Measurements from ENCODE around the gene BMP7. TPM values are rescaled to one million over a fixed set of nuclear protein-coding genes. Genes with fewer than 3 reads are reported as not detected.

BMP7 gene
- total and polyA plus RNA-seq, 2 of the 8 experiments (the other 6 are each of a cell fraction or from before 2014, with no cell fraction given), result 9.2 to 14.7 TPM

DNA sequence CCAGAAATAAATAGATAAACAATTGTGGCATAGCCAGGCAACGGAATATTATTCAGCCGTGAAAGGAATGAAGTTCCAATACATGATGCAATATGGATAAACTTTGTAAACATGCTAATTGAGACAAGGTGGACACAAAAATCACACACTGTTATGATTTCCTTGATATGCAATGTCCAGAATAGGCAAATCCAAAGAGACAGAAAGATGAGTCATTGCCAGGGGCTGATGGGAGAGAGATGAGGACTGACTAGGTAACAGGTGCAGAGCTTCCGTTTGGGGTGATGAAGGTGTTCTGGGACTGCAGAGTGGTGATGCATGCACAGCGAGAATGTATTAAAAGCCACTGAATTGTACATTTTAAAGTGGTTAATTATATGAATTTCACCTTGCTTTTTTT, 32.0 kb upstream of the BMP7 start (continued):
- TF ChIP-seq, protein P1, sequence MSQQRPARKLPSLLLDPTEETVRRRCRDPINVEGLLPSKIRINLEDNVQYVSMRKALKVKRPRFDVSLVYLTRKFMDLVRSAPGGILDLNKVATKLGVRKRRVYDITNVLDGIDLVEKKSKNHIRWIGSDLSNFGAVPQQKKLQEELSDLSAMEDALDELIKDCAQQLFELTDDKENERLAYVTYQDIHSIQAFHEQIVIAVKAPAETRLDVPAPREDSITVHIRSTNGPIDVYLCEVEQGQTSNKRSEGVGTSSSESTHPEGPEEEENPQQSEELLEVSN (IDR thresholded peaks at IDR 0.05), result no peak
- TF ChIP-seq BCL11A (IDR thresholded peaks at IDR 0.05; ENCODE audit: low read depth in 2 of 2, low read length in 2 of 2) (no peak), SP4 (IDR thresholded peaks at IDR 0.05; ENCODE audit: low read length) (no peak), SP2 (IDR thresholded peaks at IDR 0.05; ENCODE audit: low read length) (no peak)

Measured in H1 (cell line).